Thyroid gland (tissue), 4 donors: ENCODE results near the gene HPGDS.

ENCODE experiments used
- POLR2A ChIP-seq, 2 donors: fragments of 450-650 bp; IDR thresholded peaks; one replicate each; pipeline ENCODE4 v1.6.1; 2017; ENCODE audit warnings: antibody characterized with exemption in 2 of 2, mild to moderate bottlenecking in 2 of 2, moderate library complexity in 1 of 2
- TF ChIP-seq, protein P1 (sequence below), 6 experiments: fragments of 200-600 bp in 3 of 6; fragments of 450-650 bp in 3 of 6; sonication (generic) in 3 of 6; IDR thresholded peaks; one replicate each; pipeline ENCODE4 v1.5.1; 2016 to 2019; ENCODE audit warnings: antibody characterized with exemption in 6 of 6, mild to moderate bottlenecking in 2 of 6, inconsistent platforms in 1 of 6, moderate library complexity in 1 of 6

GRCh38 chr4:94348666-94349065 lies 6.0 kb upstream of the HPGDS start:
- TF ChIP-seq, protein P1, sequence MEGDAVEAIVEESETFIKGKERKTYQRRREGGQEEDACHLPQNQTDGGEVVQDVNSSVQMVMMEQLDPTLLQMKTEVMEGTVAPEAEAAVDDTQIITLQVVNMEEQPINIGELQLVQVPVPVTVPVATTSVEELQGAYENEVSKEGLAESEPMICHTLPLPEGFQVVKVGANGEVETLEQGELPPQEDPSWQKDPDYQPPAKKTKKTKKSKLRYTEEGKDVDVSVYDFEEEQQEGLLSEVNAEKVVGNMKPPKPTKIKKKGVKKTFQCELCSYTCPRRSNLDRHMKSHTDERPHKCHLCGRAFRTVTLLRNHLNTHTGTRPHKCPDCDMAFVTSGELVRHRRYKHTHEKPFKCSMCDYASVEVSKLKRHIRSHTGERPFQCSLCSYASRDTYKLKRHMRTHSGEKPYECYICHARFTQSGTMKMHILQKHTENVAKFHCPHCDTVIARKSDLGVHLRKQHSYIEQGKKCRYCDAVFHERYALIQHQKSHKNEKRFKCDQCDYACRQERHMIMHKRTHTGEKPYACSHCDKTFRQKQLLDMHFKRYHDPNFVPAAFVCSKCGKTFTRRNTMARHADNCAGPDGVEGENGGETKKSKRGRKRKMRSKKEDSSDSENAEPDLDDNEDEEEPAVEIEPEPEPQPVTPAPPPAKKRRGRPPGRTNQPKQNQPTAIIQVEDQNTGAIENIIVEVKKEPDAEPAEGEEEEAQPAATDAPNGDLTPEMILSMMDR (IDR thresholded peaks at IDR 0.05): no peak
- TF ChIP-seq POLR2A (IDR thresholded peaks at IDR 0.05): no peak
